ENCODE results near the gene FMNL2. TPM values are rescaled to one million over a fixed set of nuclear protein-coding genes. Genes with fewer than 3 reads are reported as not detected.

FMNL2 gene
- total and polyA plus RNA-seq, 11 donors: 4.7 to 19.4 (median 5.5) TPM

GRCh38 chr2:152553518-152553917 lies 218.5 kb downstream of the FMNL2 start:
- 96 to 98% (median 96%) methylated on average over 1 of the region's 1 CpG for WGBS, 4 donors
- H3K27me3 ChIP-seq: no peaks in the 10 kb centered on the region
- H3K4me3 ChIP-seq: no peak overlapping the region
- H3K9me3 ChIP-seq: no peaks in the 10 kb centered on the region
- intact Hi-C loops (cut with DNase I): no loop called here
- H3K27ac ChIP-seq: no peak overlapping the region
- TF ChIP-seq CTCF (IDR thresholded peaks at IDR 0.05) (no peak), POLR2A (IDR thresholded peaks at IDR 0.05) (no peak)
- H3K4me1 ChIP-seq: peaks cover 0 to 5% (median 0%) of the 10 kb centered on the region in 12 donors
- H3K36me3 ChIP-seq: no peaks in the 10 kb centered on the region
- ATAC-seq (no peak), DNase-seq (no peak)

- Histone ChIP-seq H3K4me3 (no peak overlapping the region), H3K4me1 (peaks cover 0 to 5% (median 0%) of the 10 kb centered on the region in 12 donors), H3K36me3 (peaks cover 0 to 8% (median 0%) of the 10 kb centered on the region in 9 donors), H3K9me3 (no peaks in the 10 kb centered on the region), H3K27ac (no peak overlapping the region), H3K27me3 (no peaks in the 10 kb centered on the region)
- TF ChIP-seq CTCF (IDR thresholded peaks at IDR 0.05) (peak in 1 of 12 donors; percentile 17), POLR2A (IDR thresholded peaks at IDR 0.05) (no peak)
- intact Hi-C loops (cut with DNase I): no loop called here
- DNase-seq (no peak), ATAC-seq (no peak)
- WGBS, 4 donors: 92 to 97% (median 95%) methylated on average over 2 of the region's 2 CpGs
These were observed 220.1 kb downstream of the FMNL2 start for GRCh38 chr2:152555048-152555447.

- DNase-seq (no peak), ATAC-seq (no peak)
- no peaks in the 10 kb centered on the region for H3K9me3 ChIP-seq
- no peak overlapping the region for H3K27ac ChIP-seq
- H3K36me3 ChIP-seq: peaks cover 0 to 12% (median 0%) of the 10 kb centered on the region in 9 donors
- intact Hi-C loops (cut with DNase I): no loop called here
- TF ChIP-seq POLR2A (IDR thresholded peaks at IDR 0.05) (no peak), CTCF (IDR thresholded peaks at IDR 0.05) (no peak)
- 85 to 93% (median 91%) methylated on average over 5 of the region's 5 CpGs for WGBS, 4 donors
- no peaks in the 10 kb centered on the region for H3K27me3 ChIP-seq
- H3K4me3 ChIP-seq: no peak overlapping the region
- H3K4me1 ChIP-seq: peaks cover 0 to 5% (median 0%) of the 10 kb centered on the region in 12 donors
These were observed 221.5 kb downstream of the FMNL2 start for GRCh38 chr2:152556506-152556905.

GRCh38 chr2:152557273-152557888 lies 222.4 kb downstream of the FMNL2 start:
- DNase-seq (no peak), ATAC-seq (no peak)
- Histone ChIP-seq H3K27ac (no peak overlapping the region), H3K27me3 (no peaks in the 10 kb centered on the region), H3K36me3 (peaks cover 0 to 12% (median 0%) of the 10 kb centered on the region in 9 donors), H3K4me1 (peaks cover 0 to 5% (median 0%) of the 10 kb centered on the region in 12 donors), H3K4me3 (no peak overlapping the region), H3K9me3 (no peaks in the 10 kb centered on the region)
- intact Hi-C loops (cut with DNase I): no loop called here
- 92 to 96% (median 96%) methylated on average over 4 of the region's 4 CpGs for WGBS, 4 donors
- no peak for TF ChIP-seq POLR2A (IDR thresholded peaks at IDR 0.05)
- no peak for TF ChIP-seq CTCF (IDR thresholded peaks at IDR 0.05)

All from heart left ventricle (tissue), 16 donors.